ENCODE data around the gene TSEN34. TPM values are rescaled to one million over a fixed set of nuclear protein-coding genes. Genes with fewer than 3 reads are reported as not detected.
"Not testable (repeated sequence)": the region's sequence is repeated elsewhere in the genome, so short reads cannot be mapped to it uniquely, and the experiment has no call there.

Gene TSEN34
- total RNA-seq, 2 donors from 2014 or later, result 17.4 to 20.5 TPM

DNA sequence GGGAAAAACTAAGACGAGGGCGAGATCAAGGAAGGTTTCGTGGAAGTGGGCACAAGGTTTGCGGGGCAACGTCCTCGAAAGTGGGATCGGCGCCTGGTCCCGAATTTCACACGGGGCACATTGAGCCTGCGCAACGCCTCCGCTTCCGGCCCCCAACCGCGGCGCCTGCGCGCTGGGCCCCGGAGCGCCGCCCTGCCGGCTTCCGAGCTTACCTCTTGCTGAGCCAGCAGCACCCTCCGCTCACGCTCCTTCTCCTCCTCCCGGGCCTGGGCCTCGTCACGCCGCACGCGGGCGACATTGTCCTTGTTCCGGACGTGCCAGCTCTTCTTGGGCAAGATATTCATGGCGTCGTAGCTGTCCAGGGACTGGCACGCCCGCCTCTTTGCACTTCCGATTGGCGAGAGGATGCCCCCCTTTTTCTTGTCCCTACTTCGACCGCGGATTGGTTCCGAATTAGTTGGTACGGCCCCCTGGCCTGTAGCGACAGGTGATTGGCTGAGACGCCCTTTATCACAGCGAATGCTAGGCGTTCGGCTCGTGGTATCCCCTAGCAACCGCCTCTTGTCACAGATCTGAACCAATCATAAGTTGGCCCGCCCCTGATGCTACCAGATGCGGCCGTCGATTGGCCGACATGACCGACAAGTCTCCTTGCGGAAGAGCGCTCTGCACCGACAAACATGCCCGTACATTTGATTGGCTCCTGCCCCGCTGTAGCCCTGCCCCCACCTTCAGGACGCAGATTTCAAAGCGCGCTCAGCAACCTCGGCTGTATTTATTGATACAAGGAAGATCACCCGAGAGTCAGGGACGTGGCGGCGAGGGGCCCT, 31.5 kb upstream of the TSEN34 start, which contains the start of gene LENG1:
Gene LENG1, minus strand, starts transcription at position 370 of the 830 bp plus-strand sequence. Its CDS starts 26 bp downstream, at position 344.
- peak; percentile 94 to 95 for ATAC-seq

DNA sequence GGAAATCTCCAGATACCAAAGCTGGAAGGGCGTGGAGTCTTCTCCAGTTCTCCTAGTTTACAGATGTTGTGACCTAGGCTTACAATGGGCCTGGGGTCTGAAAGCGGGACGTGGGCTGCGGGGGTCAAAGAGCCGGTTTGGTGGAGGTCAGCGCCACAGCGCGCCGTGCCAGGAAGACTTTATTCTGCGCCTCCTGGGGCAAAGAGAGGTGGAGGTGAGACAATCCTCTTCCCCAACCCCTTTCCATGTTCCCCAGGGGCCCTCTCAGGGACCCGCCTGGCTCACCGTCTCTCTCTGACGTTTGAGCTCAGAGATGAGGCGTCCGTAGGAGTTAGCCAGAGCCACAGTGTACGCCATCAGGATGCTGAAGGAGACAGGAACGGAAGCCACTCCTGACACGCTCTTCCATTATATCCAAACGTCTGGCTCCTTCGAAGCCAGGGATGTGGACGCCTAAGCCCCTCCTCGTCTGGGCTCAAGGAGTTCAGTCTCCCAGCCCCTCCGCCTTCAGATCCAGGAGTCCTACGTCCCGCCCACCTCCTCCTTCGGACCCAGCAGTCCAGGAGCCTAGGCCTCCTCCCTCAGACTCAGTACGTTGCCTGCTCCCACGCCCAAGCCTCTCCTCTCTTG, 30.8 kb upstream of the TSEN34 start:
- intact Hi-C loops (cut with DNase I), result no loop called here
- ATAC-seq (no peak), DNase-seq (no peak)

More for the DNA sequence above, 31.5 kb upstream of the TSEN34 start, which contains the start of gene LENG1:
- peak; percentile 100 for DNase-seq
- intact Hi-C loops (cut with DNase I), result no loop called here

DNA sequence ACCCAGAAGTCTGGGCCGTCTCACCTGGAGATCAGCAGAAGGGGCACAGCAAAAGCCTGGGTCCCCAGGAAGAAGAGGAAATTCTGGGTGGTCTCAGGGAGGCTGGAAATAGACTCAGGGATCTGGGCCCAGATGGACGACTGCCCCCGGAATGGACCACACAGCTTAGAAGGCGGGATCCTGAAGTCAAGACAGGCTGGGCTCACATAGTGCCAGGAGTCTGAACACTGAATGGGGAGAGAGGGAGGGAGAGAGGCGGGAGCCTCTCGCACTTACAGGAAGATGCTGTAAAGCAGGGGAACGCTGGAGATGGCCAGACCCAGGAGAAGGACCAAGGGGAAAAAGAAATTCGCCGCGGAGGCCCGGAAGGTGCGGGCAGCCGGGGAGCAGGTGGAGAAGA, 30.3 kb upstream of the TSEN34 start:
- DNase-seq (no peak), ATAC-seq (no peak)
- intact Hi-C loops (cut with DNase I), result no loop called here

DNA sequence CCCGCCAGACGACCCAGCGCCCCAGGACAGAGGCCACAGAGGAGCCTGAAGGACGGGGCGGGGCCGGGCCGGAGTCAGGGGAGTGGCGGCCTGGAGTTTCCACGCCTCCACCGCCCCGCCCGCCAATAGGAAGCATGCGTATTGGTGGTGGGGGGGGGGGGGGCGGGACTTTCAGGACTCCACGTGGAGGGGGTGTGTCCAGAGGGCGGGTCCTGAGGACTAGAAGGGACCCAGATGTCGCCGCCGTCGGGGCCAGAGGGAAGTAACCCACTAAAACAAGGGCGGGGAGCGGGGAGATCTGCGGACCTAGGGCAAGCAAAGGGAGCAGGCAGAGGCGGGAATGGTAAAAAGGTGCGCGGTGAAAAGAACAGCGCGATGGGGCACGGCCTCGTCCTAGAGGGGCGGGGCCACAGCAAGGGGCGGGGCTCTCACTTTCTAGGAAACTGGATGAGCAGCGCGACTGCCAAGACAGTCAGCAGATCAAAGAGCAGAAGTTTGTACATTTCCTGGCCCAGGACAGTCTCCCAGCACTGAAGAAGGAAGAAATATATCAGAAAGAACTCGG, 28.8 kb upstream of the TSEN34 start:
- DNase-seq (peak; percentile 91), ATAC-seq (peak; percentile 33 to 48)
- intact Hi-C loops (cut with DNase I), result no loop called here

DNA sequence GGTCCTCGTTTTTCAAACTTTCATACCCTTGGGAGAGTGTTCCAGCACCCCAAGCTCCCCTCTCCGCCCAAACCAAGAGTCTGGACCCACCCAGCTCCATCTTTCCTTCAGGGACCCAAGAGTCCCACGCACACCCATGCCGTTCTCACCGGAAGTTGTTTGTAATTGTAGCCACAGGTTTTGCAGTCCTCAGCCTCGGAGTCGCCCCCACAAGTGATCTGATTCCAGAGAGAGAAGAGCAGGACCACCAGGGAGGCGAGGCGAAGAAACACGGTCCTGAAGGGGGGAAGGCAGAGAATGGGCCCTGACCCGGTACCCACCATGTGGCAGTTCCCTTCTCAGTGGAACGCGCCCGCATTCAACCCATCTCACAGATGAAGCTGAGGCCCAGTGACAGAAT, 28.2 kb upstream of the TSEN34 start:
- no peak for ATAC-seq
- DNase-seq, result no peak
- intact Hi-C loops (cut with DNase I), result no loop called here

DNA sequence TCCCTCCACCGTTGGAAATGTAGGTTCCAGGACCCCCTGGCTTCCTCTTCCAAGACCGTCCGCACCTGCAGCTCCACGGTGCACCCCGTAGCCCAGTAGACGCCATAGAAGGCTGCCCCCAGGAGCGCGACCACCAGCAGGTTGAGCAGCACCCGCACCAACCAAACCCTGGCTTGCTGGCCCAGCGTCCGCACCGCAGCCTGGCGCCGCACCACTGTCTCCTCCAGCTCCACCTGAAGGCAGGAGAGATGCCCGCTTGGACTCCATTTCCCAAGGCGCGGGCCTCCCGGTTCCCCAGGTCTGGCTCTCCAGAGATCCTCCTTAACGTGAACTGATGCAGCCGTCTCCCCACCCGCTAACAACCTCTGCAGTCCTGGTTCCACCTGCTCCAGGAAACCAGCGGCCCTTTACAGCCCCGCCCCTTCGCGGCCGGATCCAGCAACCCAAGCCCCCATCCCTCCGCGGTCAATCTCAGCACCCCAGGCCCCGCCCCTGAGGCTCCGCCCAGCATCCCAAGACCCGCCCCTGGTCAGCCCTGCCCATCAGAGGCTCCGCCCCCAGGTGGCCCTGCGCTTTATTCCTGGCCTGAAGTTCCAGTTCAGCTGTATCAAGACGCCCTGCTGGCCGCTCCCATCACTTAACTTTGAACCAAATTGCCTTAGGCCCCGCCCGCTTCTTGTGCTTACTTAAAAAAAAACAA, 26.6 kb upstream of the TSEN34 start:
- DNase-seq (no peak), ATAC-seq (peak in 1 of 2 donors; percentile 29)
- intact Hi-C loops (cut with DNase I), result loop anchor here in 1 of 2 donors (5.0 kb wide), 1 partner anchor 68 kb away; no protein-coding TSS in a partner anchor

DNA sequence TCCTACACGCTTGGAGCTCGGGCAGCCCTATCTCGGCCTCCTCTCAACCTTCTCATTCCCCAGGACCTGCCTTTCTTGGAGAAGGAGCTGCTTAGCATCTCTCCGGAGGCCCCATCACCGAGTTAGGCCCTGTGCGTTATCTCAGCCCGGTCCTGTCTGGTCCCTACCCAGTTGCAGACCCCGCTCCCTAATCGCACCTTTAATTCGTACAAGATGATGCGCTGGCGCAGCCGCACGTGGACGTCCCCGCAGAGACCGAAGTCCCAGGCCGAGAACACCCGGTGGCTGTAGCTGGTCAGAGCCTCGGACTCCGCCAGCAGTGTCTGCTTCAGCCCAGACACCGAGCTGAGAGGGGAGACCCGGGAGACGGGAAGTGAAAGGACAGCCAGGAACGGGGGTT, 25.9 kb upstream of the TSEN34 start:
- DNase-seq, result no peak
- intact Hi-C loops (cut with DNase I), result loop anchor here in 1 of 2 donors (5.0 kb wide), 1 partner anchor 67 kb away; no protein-coding TSS in a partner anchor

DNA sequence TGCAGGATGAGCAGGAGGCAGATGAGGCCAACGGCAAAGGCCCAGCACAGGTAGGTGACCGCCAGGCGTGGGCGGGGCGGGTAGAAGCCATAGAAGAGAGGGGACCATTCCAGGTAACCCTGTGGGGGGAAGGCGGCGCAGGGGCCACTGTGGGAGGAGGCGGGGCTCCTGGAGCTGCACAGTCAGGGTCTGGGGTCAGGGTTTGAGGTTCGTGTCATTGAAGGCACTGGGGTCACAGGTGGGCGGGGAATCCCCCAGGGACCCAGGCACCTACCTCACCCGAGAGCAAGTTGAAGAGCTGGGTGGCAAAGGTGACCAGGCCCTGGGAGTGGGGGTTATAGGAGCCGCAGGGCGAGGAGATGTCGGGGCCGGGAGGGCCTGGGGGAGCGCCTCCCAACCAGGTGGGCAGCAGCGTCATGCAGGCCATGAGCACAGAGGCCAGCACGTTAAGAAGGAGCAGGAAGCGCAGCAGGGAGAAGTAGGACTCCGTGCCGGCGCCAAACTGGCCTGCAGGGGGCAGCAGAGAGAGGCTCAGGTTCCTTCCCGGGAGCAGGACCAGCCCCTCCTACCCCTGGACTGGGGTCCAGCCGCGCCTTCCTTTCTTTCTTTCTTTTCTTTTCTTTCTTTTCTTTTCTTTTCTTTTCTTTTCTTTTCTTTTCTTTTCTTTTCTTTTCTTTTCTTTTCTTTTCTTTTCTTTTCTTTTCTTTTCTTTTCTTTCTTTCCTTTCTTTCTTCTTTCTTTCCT, 22.8 kb upstream of the TSEN34 start:
- ATAC-seq (peak; percentile 83 to 91), DNase-seq (peak; percentile 92)
- intact Hi-C loops (cut with DNase I), result loop anchor here (1.0 to 5.0 kb wide), 2 partner anchors 63 to 64 kb away; no protein-coding TSS in a partner anchor

More for the DNA sequence above, 25.9 kb upstream of the TSEN34 start:
- ATAC-seq, result no peak

DNA sequence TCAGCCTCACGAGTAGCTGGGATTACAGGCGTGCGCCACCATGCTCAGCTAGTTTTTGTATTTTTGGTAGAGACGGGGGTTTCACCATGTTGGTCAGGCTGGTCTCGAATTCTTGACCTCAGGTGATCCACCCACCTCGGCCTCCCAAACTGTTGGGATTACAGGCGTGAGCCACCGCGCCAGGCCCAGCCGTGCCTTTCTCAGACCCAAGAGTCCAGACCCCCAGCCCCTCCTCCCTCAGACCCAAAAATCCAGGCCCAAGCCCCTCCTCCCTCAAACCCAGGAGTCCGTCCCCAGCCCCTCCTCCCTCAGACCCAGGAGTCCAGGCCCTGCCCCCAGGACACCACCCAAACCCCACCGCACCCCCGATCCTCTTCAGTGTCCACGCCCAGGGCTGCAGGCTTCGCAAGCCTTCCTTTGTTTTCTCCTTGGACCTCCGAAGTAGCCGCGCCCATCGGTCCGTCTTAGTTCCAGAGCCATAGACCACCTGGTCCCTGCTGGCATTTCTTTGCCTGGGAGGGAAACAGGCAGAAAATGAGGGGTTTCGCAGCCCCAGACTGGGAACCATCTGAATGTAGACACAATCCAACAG, 21.9 kb upstream of the TSEN34 start:
- intact Hi-C loops (cut with DNase I), result loop anchor here in 1 of 2 donors (5.0 kb wide), 1 partner anchor 63 kb away; no protein-coding TSS in a partner anchor
- DNase-seq (no peak), ATAC-seq (no peak)

DNA sequence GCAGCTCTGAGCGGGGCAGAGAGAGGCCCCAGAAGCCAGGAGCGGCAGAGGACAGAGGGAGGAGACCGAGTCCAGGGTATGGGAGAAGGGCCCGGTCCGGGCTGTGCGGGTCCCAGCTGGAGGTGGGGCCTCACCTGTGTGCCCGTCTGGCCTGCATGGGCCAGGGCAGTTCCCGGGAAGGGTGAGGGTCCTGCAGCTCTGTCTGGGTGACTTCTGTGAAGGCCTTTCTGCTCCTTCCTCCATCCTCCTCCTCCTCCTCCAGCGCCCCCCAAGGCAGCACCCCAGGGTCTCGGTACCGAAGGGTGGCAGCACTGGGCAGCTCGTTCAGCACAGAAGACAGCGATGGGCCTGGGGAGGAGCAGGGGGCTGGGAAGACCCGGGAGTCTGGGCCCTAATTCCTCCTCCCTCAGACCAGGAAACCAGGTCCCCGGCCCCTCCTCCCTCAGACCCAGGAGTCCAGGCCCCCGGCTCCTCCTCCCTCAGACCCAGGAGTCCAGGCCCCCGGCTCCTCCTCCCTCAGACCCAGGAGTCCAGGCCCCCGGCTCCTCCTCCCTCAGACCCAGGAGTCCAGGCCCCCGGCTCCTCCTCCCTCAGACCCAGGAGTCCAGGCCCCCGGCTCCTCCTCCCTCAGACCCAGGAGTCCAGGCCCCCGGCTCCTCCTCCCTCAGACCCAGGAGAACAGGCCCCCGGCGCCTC, 19.2 kb upstream of the TSEN34 start:
- ATAC-seq; intact Hi-C loops (cut with DNase I); DNase-seq: not testable (repeated sequence)

DNA sequence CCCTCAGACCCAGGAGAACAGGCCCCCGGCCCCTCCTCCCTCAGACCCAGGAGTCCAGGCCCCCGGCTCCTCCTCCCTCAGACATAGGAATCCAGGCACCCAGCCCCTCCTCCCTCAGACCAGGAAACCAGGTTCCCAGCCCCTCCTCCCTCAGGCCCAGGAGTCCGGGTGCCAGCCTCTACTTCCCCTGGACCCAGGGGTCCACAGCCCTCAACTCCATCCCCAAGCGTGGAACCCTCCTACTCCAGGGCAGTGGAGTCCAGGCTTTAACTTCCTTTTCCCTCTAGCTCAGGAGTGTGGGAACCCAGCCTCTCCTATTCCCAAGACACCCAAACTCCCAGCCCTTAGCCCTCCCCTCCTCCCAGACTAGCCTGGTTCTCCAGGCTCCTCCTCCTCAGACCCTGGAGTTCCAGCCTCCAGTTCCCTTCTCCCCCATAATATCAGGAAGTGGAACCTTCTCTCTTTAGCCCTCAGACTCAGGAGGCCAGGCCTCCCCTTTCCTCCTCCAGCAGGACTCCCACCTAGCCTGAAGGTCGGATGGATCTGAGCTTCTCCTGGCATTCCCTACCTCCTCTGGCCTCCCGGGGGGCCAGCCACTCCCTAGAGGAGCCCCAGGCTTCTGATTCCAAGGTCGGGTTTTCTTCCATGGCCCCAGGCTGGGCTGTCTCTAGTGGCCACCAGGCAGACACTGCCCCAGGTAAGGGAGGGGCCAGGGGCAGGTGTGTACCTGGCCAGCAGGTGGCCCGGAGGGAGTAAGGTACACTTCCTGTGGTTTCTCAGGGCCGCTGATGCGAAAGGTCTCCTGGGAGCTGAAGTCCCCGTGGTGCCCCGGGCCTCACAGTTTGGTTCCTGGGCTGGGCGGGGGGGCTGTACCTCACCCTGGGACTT, 18.4 kb upstream of the TSEN34 start, which contains the start of gene TMC4:
Gene TMC4, minus strand, starts transcription at position 690 of the 888 bp plus-strand sequence. Its CDS starts 43 bp downstream, at position 647.
- DNase-seq, result no peak
- ATAC-seq, result peak; percentile 30 to 55
- intact Hi-C loops (cut with DNase I), result no loop called here

DNA sequence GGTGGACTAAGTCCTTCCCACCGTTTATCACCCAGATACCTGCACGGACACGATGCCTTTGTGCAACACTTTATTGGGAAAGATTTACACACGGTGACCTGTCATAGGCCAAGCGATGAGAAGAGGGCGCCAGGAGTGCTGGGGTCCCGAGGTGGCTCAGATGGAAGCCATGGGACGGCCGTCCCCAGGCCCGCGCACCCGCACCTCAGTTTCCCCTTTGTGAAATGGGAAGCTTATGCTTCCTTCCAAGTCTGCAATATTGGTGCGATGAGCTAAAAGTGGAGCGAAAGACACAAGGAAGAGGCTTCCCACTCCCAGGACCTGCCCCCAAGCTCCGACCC, 17.8 kb upstream of the TSEN34 start:
- DNase-seq (no peak), ATAC-seq (no peak)
- intact Hi-C loops (cut with DNase I), result no loop called here

DNA sequence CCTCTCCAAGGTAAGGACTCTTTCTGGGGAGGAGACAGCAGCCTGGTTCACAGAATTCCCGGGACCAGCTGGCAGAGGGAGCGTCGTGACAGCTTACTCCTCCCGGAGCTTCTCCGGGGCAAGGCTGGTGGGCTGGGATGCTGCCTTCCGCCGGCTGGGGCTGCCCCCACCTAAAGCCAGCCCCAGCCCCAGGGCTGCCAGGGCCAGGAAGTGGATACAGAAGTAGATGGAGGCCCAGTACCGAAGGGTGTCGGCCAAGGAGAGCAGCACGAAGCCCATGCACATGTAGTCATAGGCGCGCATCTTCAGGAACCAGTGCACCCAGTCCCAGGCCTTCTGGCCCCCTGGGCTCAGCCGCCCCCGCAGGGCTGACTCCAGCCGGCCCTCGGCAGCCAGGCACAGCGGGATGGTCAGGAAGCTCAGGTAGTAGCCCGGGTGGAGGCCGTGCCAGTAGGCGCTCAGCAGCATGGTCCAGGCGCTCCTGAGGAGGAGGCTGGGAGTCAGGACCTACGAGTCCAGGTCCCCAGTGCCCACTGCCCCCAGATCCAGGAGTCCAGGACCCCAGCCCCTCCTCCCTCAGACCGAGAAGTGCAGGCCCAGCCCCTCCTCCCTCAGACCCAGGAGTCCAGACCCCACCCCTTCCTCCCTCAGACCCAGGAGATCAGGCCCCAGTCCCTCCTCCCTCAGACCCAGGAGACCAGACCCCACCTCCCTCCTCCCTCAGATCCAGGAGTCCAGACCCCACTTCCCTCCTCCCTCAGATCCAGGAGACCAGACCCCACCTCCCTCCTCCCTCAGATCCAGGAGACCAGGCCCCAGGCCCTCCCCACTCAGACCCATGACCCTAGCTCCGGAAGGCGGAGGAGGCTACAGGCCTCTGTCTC, 16.9 kb upstream of the TSEN34 start:
- intact Hi-C loops (cut with DNase I), result no loop called here
- ATAC-seq (no peak), DNase-seq (no peak)

DNA sequence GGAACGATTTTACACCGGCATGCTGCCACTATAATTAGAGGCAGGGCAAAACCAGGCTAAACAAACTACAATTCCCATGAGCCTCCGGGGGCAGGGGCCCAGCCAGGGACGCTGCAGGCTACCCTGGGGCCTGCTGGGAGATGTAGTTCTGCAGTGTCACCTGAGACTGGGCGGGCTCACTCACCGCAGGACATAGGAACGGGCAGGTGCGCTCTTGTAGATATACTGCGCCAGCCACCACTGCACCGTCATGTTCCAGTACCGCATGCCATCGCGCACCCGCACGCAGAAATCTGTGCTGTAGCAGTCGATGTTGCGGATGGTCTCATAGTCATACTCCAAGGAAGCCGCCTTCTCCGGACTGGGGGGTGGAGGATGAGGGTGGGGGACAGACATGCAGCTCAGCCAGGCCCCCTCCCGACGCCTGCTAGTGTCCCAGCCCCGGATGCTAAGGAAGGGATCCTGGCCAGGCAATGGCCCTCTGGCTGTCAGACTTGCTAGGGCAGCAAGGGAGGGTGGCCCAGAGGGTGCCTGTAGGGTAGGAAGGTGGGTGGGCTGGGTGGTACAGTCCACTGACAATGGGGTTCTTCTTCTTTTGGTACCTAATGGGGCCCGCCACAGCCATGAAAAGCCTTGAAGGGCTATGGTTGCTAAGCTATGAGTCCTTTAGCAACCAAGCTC, 12.4 kb upstream of the TSEN34 start:
- no peak for DNase-seq
- intact Hi-C loops (cut with DNase I), result no loop called here

DNA sequence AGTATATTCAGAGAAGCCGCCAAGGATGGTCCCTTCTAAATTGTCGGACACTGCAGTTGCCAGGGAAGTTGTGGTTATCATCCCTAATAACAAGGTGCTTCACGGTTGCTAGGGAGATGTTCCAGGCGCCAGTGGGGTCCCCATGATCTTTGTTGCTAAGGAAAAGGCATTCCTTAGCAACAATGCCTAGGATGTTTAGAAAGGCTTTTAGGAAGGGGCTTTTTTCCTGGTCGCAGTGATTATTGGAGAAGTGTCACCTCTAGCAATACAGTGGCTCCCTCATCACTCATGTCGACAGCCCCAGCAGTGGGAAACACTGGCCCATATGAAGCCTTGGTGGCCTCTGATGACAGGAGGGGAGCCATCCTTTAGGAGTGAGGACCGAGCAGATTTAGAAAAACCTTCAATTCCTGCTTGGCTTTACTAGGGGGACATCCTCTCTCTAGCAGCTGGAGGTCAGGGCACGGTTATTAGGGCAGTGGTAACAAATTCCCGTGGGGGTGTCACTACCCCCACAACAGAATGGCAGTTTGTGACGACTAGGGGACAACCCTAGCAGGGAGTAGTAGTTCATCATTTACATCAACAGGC, 11.8 kb upstream of the TSEN34 start:
- DNase-seq, result no peak
- ATAC-seq, result no peak
- intact Hi-C loops (cut with DNase I), result no loop called here

More for the DNA sequence above, 12.4 kb upstream of the TSEN34 start:
- ATAC-seq, result peak; percentile 74 to 81
